H9 (cell line): ENCODE measurements around the gene RBM22. TPM values are rescaled to one million over a fixed set of nuclear protein-coding genes. Genes with fewer than 3 reads are reported as not detected.

Experiments
- DNase-seq: peaks from one replicate; pipeline ENCODE4 v3.0.0-alpha.2; 2017
- H2AFZ ChIP-seq: one replicate; pipeline ENCODE4 v1.6.1; 2013; ENCODE audit warnings: mild to moderate bottlenecking, low read length, control low read depth, moderate library complexity
- H2AK5ac ChIP-seq: 2 replicates; pipeline ENCODE4 v1.6.1; 2013; ENCODE audit warnings: low read length, control low read depth, mixed read lengths; ENCODE audit not compliant: insufficient read length
- H2BK120ac ChIP-seq: one replicate; pipeline ENCODE4 v1.6.1; 2013; ENCODE audit warnings: low read depth, mild to moderate bottlenecking, low read length, control low read depth, inconsistent platforms; ENCODE audit not compliant: poor library complexity, severe bottlenecking
- H2BK12ac ChIP-seq: 2 replicates; pipeline ENCODE4 v1.6.1; 2013; ENCODE audit warnings: low read length, control low read depth, mixed read lengths, low read depth; ENCODE audit not compliant: insufficient read length
- H2BK15ac ChIP-seq: 2 replicates; pipeline ENCODE4 v1.6.1; 2013; ENCODE audit warnings: low read depth, low read length, control low read depth
- H2BK20ac ChIP-seq: one replicate; pipeline ENCODE4 v1.6.1; 2013; ENCODE audit warnings: low read depth, mild to moderate bottlenecking, low read length, control low read depth, inconsistent platforms; ENCODE audit not compliant: poor library complexity, severe bottlenecking
- H2BK5ac ChIP-seq: 2 replicates; pipeline ENCODE4 v1.6.1; 2013; ENCODE audit warnings: low read length, control low read depth, mixed read lengths; ENCODE audit not compliant: insufficient read length
- H3K14ac ChIP-seq: 2 replicates; pipeline ENCODE4 v1.6.1; 2013; ENCODE audit warnings: low read length, control low read depth; ENCODE audit not compliant: insufficient read depth
- H3K18ac ChIP-seq: 2 replicates; pipeline ENCODE4 v1.6.1; 2013; ENCODE audit warnings: low read depth, mild to moderate bottlenecking, mixed read lengths, low read length, control low read depth; ENCODE audit not compliant: insufficient read length
- H3K23ac ChIP-seq: 2 replicates; pipeline ENCODE4 v1.6.1; 2013; ENCODE audit warnings: low read length, control low read depth, mixed read lengths, low read depth; ENCODE audit not compliant: insufficient read length
- H3K23me2 ChIP-seq: 2 replicates; pipeline ENCODE4 v1.6.1; 2013; ENCODE audit warnings: low read depth, mild to moderate bottlenecking, mixed read lengths, low read length, control low read depth; ENCODE audit not compliant: insufficient read length, poor library complexity, severe bottlenecking
- H3K27ac ChIP-seq: 2 replicates; pipeline ENCODE4 v1.5.1; 2013; ENCODE audit warnings: low read length, control low read depth, mixed read lengths, low read depth; ENCODE audit not compliant: insufficient read length
- H3K27me3 ChIP-seq: 2 replicates; pipeline ENCODE4 v1.6.1; 2013; ENCODE audit warnings: low read length, control low read depth, inconsistent platforms; ENCODE audit not compliant: insufficient read depth
- H3K4ac ChIP-seq: 2 replicates; pipeline ENCODE4 v1.6.1; 2013; ENCODE audit warnings: low read depth, mild to moderate bottlenecking, control low read depth, inconsistent platforms, low read length, moderate library complexity
- H3K4me1 ChIP-seq: 2 replicates; pipeline ENCODE4 v1.6.1; 2013; ENCODE audit warnings: low read length, control low read depth, inconsistent platforms; ENCODE audit not compliant: insufficient read depth
- H3K4me2 ChIP-seq: 2 replicates; pipeline ENCODE4 v1.6.1; 2013; ENCODE audit warnings: low read length, control low read depth, mixed read lengths; ENCODE audit not compliant: insufficient read length, insufficient read depth
- H3K56ac ChIP-seq: 2 replicates; pipeline ENCODE4 v1.6.1; 2013; ENCODE audit warnings: low read depth, mild to moderate bottlenecking, mixed read lengths, low read length, control low read depth; ENCODE audit not compliant: insufficient read length
- H3K79me1 ChIP-seq: 2 replicates; pipeline ENCODE4 v1.6.1; 2013; ENCODE audit warnings: low read depth, mild to moderate bottlenecking, moderate library complexity, low read length, control low read depth, inconsistent platforms; ENCODE audit not compliant: insufficient read depth, poor library complexity, severe bottlenecking
- H3K79me2 ChIP-seq: 2 replicates; pipeline ENCODE4 v1.6.1; 2013; ENCODE audit warnings: low read length, control low read depth, inconsistent platforms; ENCODE audit not compliant: insufficient read depth
- H3K9ac ChIP-seq: 2 replicates; pipeline ENCODE4 v1.6.1; 2013; ENCODE audit warnings: low read length, control low read depth, mixed read lengths; ENCODE audit not compliant: insufficient read length; ENCODE audit errors: extremely low read depth
- H3K9me3 ChIP-seq: one replicate; pipeline ENCODE4 v1.6.1; 2013; ENCODE audit warnings: low read depth, low read length, inconsistent platforms; ENCODE audit not compliant: control insufficient read depth
- H3T11ph ChIP-seq: one replicate; pipeline ENCODE4 v1.6.1; 2013; ENCODE audit warnings: mild to moderate bottlenecking, low read length, control low read depth, inconsistent platforms
- H4K20me1 ChIP-seq: one replicate; pipeline ENCODE4 v1.6.1; 2013; ENCODE audit not compliant: control insufficient read depth, insufficient read length, insufficient read depth
- H4K5ac ChIP-seq: 2 replicates; pipeline ENCODE4 v1.6.1; 2013; ENCODE audit warnings: low read depth, mild to moderate bottlenecking, mixed read lengths, low read length, control low read depth; ENCODE audit not compliant: insufficient read length
- H4K8ac ChIP-seq: replicated peaks from 2 replicates; pipeline ENCODE4 v1.6.1; 2013; ENCODE audit warnings: low read length, control low read depth, mixed read lengths, low read depth; ENCODE audit not compliant: insufficient read length
- H4K91ac ChIP-seq: 2 replicates; pipeline ENCODE4 v1.6.1; 2013; ENCODE audit warnings: low read depth, mild to moderate bottlenecking, moderate library complexity, mixed read lengths, low read length, control low read depth; ENCODE audit not compliant: insufficient read length
- H3K27ac Mint-ChIP-seq, 3 experiments: 2 replicates in 2 of 3; 3 replicates in 1 of 3; pipeline ENCODE4 v1.8.0; 2020 to 2021; ENCODE audit warnings: mixed read lengths in 3 of 3, mild to moderate bottlenecking in 1 of 3, moderate library complexity in 1 of 3
- H3K27me3 Mint-ChIP-seq: 2 replicates; pipeline ENCODE4 v1.8.0; 2021; ENCODE audit warnings: low read depth, mild to moderate bottlenecking, moderate library complexity, mixed read lengths
- H3K36me3 Mint-ChIP-seq, 3 experiments: 2 replicates in 2 of 3; 3 replicates in 1 of 3; pipeline ENCODE4 v1.8.0; 2020 to 2021; ENCODE audit warnings: low read depth in 3 of 3, mixed read lengths in 3 of 3; ENCODE audit not compliant: insufficient read depth in 1 of 3
- H3K4me1 Mint-ChIP-seq, 2 experiments: 2 replicates each; pipeline ENCODE4 v1.8.0; 2020; ENCODE audit warnings: mixed read lengths in 2 of 2
- H3K4me3 Mint-ChIP-seq, 2 experiments: 2 replicates in 1 of 2; 3 replicates in 1 of 2; pipeline ENCODE4 v1.8.0; 2020 to 2021; ENCODE audit warnings: mild to moderate bottlenecking in 2 of 2, mixed read lengths in 2 of 2, moderate library complexity in 1 of 2
- H3K9me3 Mint-ChIP-seq, 2 experiments: 2 replicates in 1 of 2; 3 replicates in 1 of 2; pipeline ENCODE4 v1.8.0; 2020; ENCODE audit warnings: mild to moderate bottlenecking in 2 of 2, mixed read lengths in 2 of 2, moderate library complexity in 1 of 2
- CTCF ChIP-seq: fragments of 200-600 bp; sonication (generic); conservative IDR thresholded peaks from 3 replicates; pipeline ENCODE4 v1.8.0; 2021; ENCODE audit warnings: antibody characterized with exemption, mild to moderate bottlenecking
- WGBS: extraction: QIAGEN DNeasy Blood & Tissue Kit; methylation state at CpG from one replicate; pipeline ENCODE4 v1.1.7; 2013; ENCODE audit warnings: missing lambda C conversion rate, low lambda C conversion rate, mixed read lengths; ENCODE audit not compliant: insufficient read length; ENCODE audit errors: extremely low coverage; 5-methylcytosine and 5-hydroxymethylcytosine counted together
- total RNA-seq: library from RNA; stranded (reverse); gene quantifications from 2 replicates; pipeline ENCODE4 v1.2.1, GENCODE V29; 2021

The RBM22 gene
- total RNA-seq, 1 experiment from 2014 or later: 47.0 TPM

GRCh38 chr5:150710165-150710564 is 9.3 kb upstream of the RBM22 start:
- H3T11ph ChIP-seq: no peak overlapping the region
- DNase-seq: no peak
- H3K9me3 Mint-ChIP-seq: no peaks in the 10 kb centered on the region
- no peaks in the 10 kb centered on the region for H3K23me2 ChIP-seq
- no peak overlapping the region for H3K9ac ChIP-seq
- no peaks in the 10 kb centered on the region for H3K9me3 ChIP-seq
- H3K18ac ChIP-seq: no peak overlapping the region
- WGBS: no CpG with 5 or more reads among the region's 2 CpGs
- no peaks in the 10 kb centered on the region for H4K20me1 ChIP-seq
- H3K27ac Mint-ChIP-seq: no peak overlapping the region
- no peak overlapping the region for H3K27ac ChIP-seq
- no peaks in the 10 kb centered on the region for H3K79me2 ChIP-seq
- H2BK12ac ChIP-seq: no peak overlapping the region
- no peak overlapping the region for H2BK15ac ChIP-seq
- no peaks in the 10 kb centered on the region for H3K27me3 Mint-ChIP-seq
- no peak overlapping the region for H4K91ac ChIP-seq
- peaks cover 8 to 14% of the 10 kb centered on the region in 2 experiments for H3K4me1 Mint-ChIP-seq
- H3K23ac ChIP-seq: no peak overlapping the region
- H3K56ac ChIP-seq: no peak overlapping the region
- no peaks in the 10 kb centered on the region for H3K4me1 ChIP-seq
- H2AFZ ChIP-seq: no peak overlapping the region
- H2AK5ac ChIP-seq: no peak overlapping the region
- H3K4ac ChIP-seq: no peak overlapping the region
- no peaks in the 10 kb centered on the region for H3K27me3 ChIP-seq
- no peak overlapping the region for H4K8ac ChIP-seq
- H3K14ac ChIP-seq: no peak overlapping the region
- no peak overlapping the region for H3K4me3 Mint-ChIP-seq
- peak; percentile 52 for TF ChIP-seq CTCF
- no peak overlapping the region for H2BK120ac ChIP-seq
- H3K36me3 Mint-ChIP-seq: peaks cover 2 to 40% (median 26%) of the 10 kb centered on the region in 3 experiments; a peak in 6 of 7 replicates
- no peak overlapping the region for H4K5ac ChIP-seq
- no peaks in the 10 kb centered on the region for H3K79me1 ChIP-seq
- H3K4me2 ChIP-seq: no peak overlapping the region
- no peak overlapping the region for H2BK5ac ChIP-seq
- no peak overlapping the region for H2BK20ac ChIP-seq
